HepG2 (cell line): Measurements from ENCODE around the gene PARD3. TPM values are rescaled to one million over a fixed set of nuclear protein-coding genes. Genes with fewer than 3 reads are reported as not detected.
A peak's percentile ranks its signal among the peaks of the same experiment; 100 is the strongest.

Source experiments
- AKAP8 ChIP-seq: sonication (generic); formaldehyde crosslinking; IDR thresholded peaks from 2 replicates; pipeline ENCODE4 v1.5.1; 2020; ENCODE audit warnings: mild to moderate bottlenecking, missing genetic modification reagents
- FOXP4 ChIP-seq: sonication (generic); formaldehyde crosslinking; IDR thresholded peaks from 2 replicates; pipeline ENCODE4 v1.4.0; 2020; ENCODE audit warnings: missing genetic modification reagents
- KDM6A ChIP-seq: IDR thresholded peaks from 2 replicates; pipeline ENCODE4 v1.6.1; 2016; ENCODE audit warnings: low read depth
- MED1 ChIP-seq: sonication (generic); formaldehyde crosslinking; IDR thresholded peaks from 2 replicates; pipeline ENCODE4 v1.4.0; 2020; ENCODE audit warnings: missing genetic modification reagents
- MLX ChIP-seq: IDR thresholded peaks from 2 replicates; pipeline ENCODE4 v1.6.1; 2016
- NR2C2 ChIP-seq: sonication (generic); formaldehyde crosslinking; IDR thresholded peaks from 2 replicates; pipeline ENCODE4 v1.4.0; 2020; ENCODE audit warnings: missing genetic modification reagents, mild to moderate bottlenecking, moderate library complexity, borderline replicate concordance
- NR2F2 ChIP-seq: IDR thresholded peaks from 2 replicates; pipeline ENCODE4 v1.6.1; 2012; ENCODE audit warnings: low read depth, inconsistent platforms, borderline replicate concordance
- PITX1 ChIP-seq: sonication (generic); formaldehyde crosslinking; IDR thresholded peaks from 2 replicates; pipeline ENCODE4 v1.5.1; 2020; ENCODE audit warnings: mild to moderate bottlenecking, missing genetic modification reagents
- RXRB ChIP-seq: IDR thresholded peaks from 2 replicates; pipeline ENCODE4 v1.6.1; 2016; ENCODE audit warnings: borderline replicate concordance, missing genetic modification reagents, missing compliant biosample characterization
- SOX6 ChIP-seq, 2 experiments: fragments of 450-650 bp in 1 of 2; sonication (generic) in 1 of 2; formaldehyde crosslinking in 1 of 2; IDR thresholded peaks; 2 replicates each; pipeline versions ENCODE4 v1.4.0 to v1.6.1; 2017 to 2020; ENCODE audit warnings: antibody characterized with exemption in 1 of 2, mild to moderate bottlenecking in 1 of 2, missing genetic modification reagents in 1 of 2
- TARDBP ChIP-seq: sonication (generic); formaldehyde crosslinking; IDR thresholded peaks from 2 replicates; pipeline ENCODE4 v1.8.0; 2022; ENCODE audit warnings: mild to moderate bottlenecking, missing genetic modification reagents
- ZKSCAN1 ChIP-seq: fragments of 150-350 bp; IDR thresholded peaks from 2 replicates; pipeline ENCODE4 v1.6.1; 2014; ENCODE audit warnings: low read length
- ZNF280D ChIP-seq: sonication (generic); formaldehyde crosslinking; IDR thresholded peaks from 2 replicates; pipeline ENCODE4 v1.5.1; 2020; ENCODE audit warnings: mild to moderate bottlenecking, missing genetic modification reagents
- ZNF430 ChIP-seq: sonication (generic); formaldehyde crosslinking; IDR thresholded peaks from 2 replicates; pipeline ENCODE4 v1.9.0; 2021; ENCODE audit warnings: mild to moderate bottlenecking, missing genetic modification reagents
- ZNF510 ChIP-seq: sonication (generic); formaldehyde crosslinking; IDR thresholded peaks from 2 replicates; pipeline ENCODE4 v1.4.0; 2020; ENCODE audit warnings: low read depth, mild to moderate bottlenecking, missing genetic modification reagents
- ZNF609 ChIP-seq: sonication (generic); formaldehyde crosslinking; IDR thresholded peaks from 2 replicates; pipeline ENCODE4 v1.4.0; 2020; ENCODE audit warnings: mild to moderate bottlenecking, missing genetic modification reagents, borderline replicate concordance
- ZNF746 ChIP-seq: sonication (generic); formaldehyde crosslinking; IDR thresholded peaks from 2 replicates; pipeline ENCODE4 v1.8.0; 2022; ENCODE audit warnings: mild to moderate bottlenecking, missing genetic modification reagents
- polyA plus RNA-seq, 8 experiments: library from polyadenylated mRNA; depleted of rRNA in 3 of 8; stranded (reverse) in 7 of 8; unstranded in 1 of 8; fragments of >200 nt; fragmentation: Illumina TruSeq in 4 of 8; extraction: Trizol in 4 of 8; gene quantifications; 2 replicates each; pipeline versions ENCODE4 v1.2.1 to v1.2.3, GENCODE V29; 2011 to 2016; ENCODE audit warnings: low read depth in 4 of 8, missing spikeins in 1 of 8, mixed read lengths in 1 of 8; ENCODE audit not compliant: insufficient read depth in 1 of 8
- total RNA-seq, 5 experiments: library from RNA; depleted of rRNA; stranded (reverse); fragments of >200 nt; fragmentation: Illumina TruSeq; extraction: Trizol; gene quantifications; 2 replicates each; pipeline ENCODE4 v1.2.3, GENCODE V29; 2016; ENCODE audit warnings: low read depth in 1 of 5

PARD3 gene
- total and polyA plus RNA-seq, 2 of the 13 experiments (the other 11 are each of a cell fraction or from before 2014, with no cell fraction given) = 40.9 to 60.0 TPM

GRCh38 chr10:34116220-34116641, 698.9 kb downstream of the PARD3 start (continued):
- TF ChIP-seq PITX1 (peak; percentile 41; the same call in 1 of the 2 replicates), ZNF609 (CRISPR knock-in tag) (peak; percentile 56; the same call in 1 of the 2 replicates), AKAP8 (no peak), ZNF280D (0 out of 2 replicates have a peak, but pooled peaks have one; percentile 45), RXRB (CRISPR knock-in tag) (peak; percentile 70), NR2C2 (peak; percentile 42; the same call in 1 of the 2 replicates), NR2F2 (peak; percentile 78; the same call in 1 of the 2 replicates), ZNF510 (CRISPR knock-in tag) (no peak), ZNF746 (CRISPR knock-in tag) (peak; percentile 31; the same call in 1 of the 2 replicates), ZKSCAN1 (0 out of 2 replicates have a peak, but pooled peaks have one; percentile 49), SOX6 (IDR thresholded peaks at IDR 0.05) (no peak), SOX6 (CRISPR knock-in tag; IDR thresholded peaks at IDR 0.05) (peak; percentile 71; the same call in 1 of the 2 replicates), TARDBP (CRISPR knock-in tag) (peak; percentile 65), ZNF430 (CRISPR knock-in tag) (0 out of 2 replicates have a peak, but pooled peaks have one; percentile 36), KDM6A (CRISPR knock-in tag) (no peak), MLX (peak; percentile 59; the same call in 1 of the 2 replicates), FOXP4 (CRISPR knock-in tag) (peak; percentile 74), MED1 (CRISPR knock-in tag) (peak; percentile 70)
